HepG2 (cell line): ENCODE measurements around the gene CLIC3. TPM values are rescaled to one million over a fixed set of nuclear protein-coding genes. Genes with fewer than 3 reads are reported as not detected.

Experiments used
- ATAC-seq: fragments of 200-7000 bp; cut with Tn5 transposase; 3 replicates; pipeline ENCODE4 v1.9.1; 2020; ENCODE audit warnings: mild to moderate bottlenecking, moderate library complexity
- BruUV-seq: library from RNA; stranded (reverse); fragments of 400-500 nt; replicated peaks from 2 replicates; lab custom pipeline; 2021; lab: Mats Ljungman, UMichigan
- CTCF ChIA-PET: fragments of 300-600 bp; formaldehyde crosslinking; extraction: SDS; loops from one replicate; lab custom pipeline; 2021; ENCODE audit warnings: low total read pairs, inconsistent platforms, low intra/inter-chr PET ratio; lab: Yijun Ruan, JAX
- POLR2A ChIA-PET: fragments of 350-600 bp; sonication (Branson Sonifier 250); formaldehyde crosslinking; loops from one replicate; lab custom pipeline; 2020; ENCODE audit warnings: antibody characterized with exemption, inconsistent platforms; lab: Yijun Ruan, JAX
- DNase-seq: peaks from one replicate; pipeline ENCODE4 v3.0.0-alpha.2; 2015; ENCODE audit warnings: low spot score
- FAIRE-seq: peaks from 3 replicates; lab custom pipeline; 2011; peaks lifted over from hg19 to GRCh38; lab: Jason Lieb, UNC
- H2AFZ ChIP-seq: one replicate; pipeline ENCODE4 v1.6.1; 2011; ENCODE audit warnings: low read length, inconsistent platforms
- H3K27ac ChIP-seq: fragments of 300-600 bp; 3 replicates; pipeline ENCODE4 v1.8.0; 2011; ENCODE audit warnings: mixed run types, mild to moderate bottlenecking, mixed read lengths, low read length, inconsistent platforms; ENCODE audit not compliant: insufficient read depth; ENCODE audit errors: extremely low read length
- H3K27me3 ChIP-seq, 2 experiments: fragments of 200-600 bp in 1 of 2; 2 replicates in 1 of 2; 3 replicates in 1 of 2; pipeline versions ENCODE4 v1.6.0 to v1.8.0; 2011; ENCODE audit warnings: low read length in 2 of 2, mild to moderate bottlenecking in 2 of 2, moderate library complexity in 2 of 2, inconsistent platforms in 1 of 2; ENCODE audit not compliant: insufficient read depth in 2 of 2, control insufficient read depth in 1 of 2
- H3K36me3 ChIP-seq, 2 experiments: fragments of 200-600 bp in 1 of 2; replicated peaks in 1 of 2; 2 replicates in 1 of 2; 3 replicates in 1 of 2; pipeline versions ENCODE4 v1.5.1 to v1.8.0; 2011; ENCODE audit warnings: low read length in 2 of 2, inconsistent platforms in 1 of 2; ENCODE audit not compliant: insufficient read depth in 2 of 2, control insufficient read depth in 1 of 2
- H3K4me1 ChIP-seq: 2 replicates; pipeline ENCODE4 v1.5.1; 2012; ENCODE audit warnings: low read length, inconsistent platforms; ENCODE audit not compliant: insufficient read depth
- H3K4me2 ChIP-seq: 2 replicates; pipeline ENCODE4 v1.6.0; 2011; ENCODE audit warnings: low read depth, low read length, inconsistent platforms
- H3K4me3 ChIP-seq, 3 experiments: fragments of 200-600 bp in 1 of 3; sonication (generic), shearing (Covaris generic) in 1 of 3; replicated peaks in 1 of 3; 2 replicates each; pipeline ENCODE4 v1.5.1; 2011 to 2016; ENCODE audit warnings: low read length in 3 of 3, inconsistent platforms in 2 of 3, low read depth in 2 of 3, mild to moderate bottlenecking in 2 of 3, control low read depth in 1 of 3, mixed read lengths in 1 of 3; ENCODE audit not compliant: insufficient read depth in 1 of 3
- H3K79me2 ChIP-seq: one replicate; pipeline ENCODE4 v1.6.1; 2011; ENCODE audit warnings: low read length, inconsistent platforms; ENCODE audit not compliant: insufficient read depth
- H3K9ac ChIP-seq: 2 replicates; pipeline ENCODE4 v1.6.0; 2011; ENCODE audit warnings: mild to moderate bottlenecking, low read depth, low read length, inconsistent platforms; ENCODE audit not compliant: insufficient read depth
- H3K9me3 ChIP-seq: 2 replicates; pipeline ENCODE4 v1.5.1; 2012; ENCODE audit warnings: mild to moderate bottlenecking, low read length
- H4K20me1 ChIP-seq: 2 replicates; pipeline ENCODE4 v1.6.0; 2011; ENCODE audit warnings: inconsistent platforms, mild to moderate bottlenecking, low read length, moderate library complexity; ENCODE audit not compliant: insufficient read depth
- BORCS8-MEF2B ChIP-seq: sonication (generic); formaldehyde crosslinking; IDR thresholded peaks from 2 replicates; pipeline ENCODE4 v1.8.0; 2022; ENCODE audit warnings: mild to moderate bottlenecking, missing genetic modification reagents
- BRF2 ChIP-seq: sonication (generic); formaldehyde crosslinking; IDR thresholded peaks from 2 replicates; pipeline ENCODE4 v1.8.1; 2022; ENCODE audit warnings: mild to moderate bottlenecking, missing genetic modification reagents
- CENPT ChIP-seq: sonication (generic); formaldehyde crosslinking; IDR thresholded peaks from 2 replicates; pipeline ENCODE4 v1.8.0; 2022; ENCODE audit warnings: low read depth, mild to moderate bottlenecking, moderate library complexity, missing genetic modification reagents
- DMAP1 ChIP-seq: IDR thresholded peaks from 2 replicates; pipeline ENCODE4 v1.6.1; 2016
- ELF1 ChIP-seq: sonication (generic); formaldehyde crosslinking; IDR thresholded peaks from 2 replicates; pipeline ENCODE4 v1.4.0; 2020; ENCODE audit warnings: missing genetic modification reagents
- KAT7 ChIP-seq: IDR thresholded peaks from 2 replicates; pipeline ENCODE4 v1.6.1; 2018; ENCODE audit warnings: borderline replicate concordance, missing compliant biosample characterization
- PCBP1 ChIP-seq: fragments of 200-400 bp; formaldehyde crosslinking; IDR thresholded peaks from 2 replicates; pipeline ENCODE4 v1.6.1; 2017; ENCODE audit warnings: mild to moderate bottlenecking, low read depth, low read length, borderline replicate concordance
- PHF8 ChIP-seq: sonication (generic); formaldehyde crosslinking; IDR thresholded peaks from 2 replicates; pipeline ENCODE4 v1.5.0; 2020; ENCODE audit warnings: missing genetic modification reagents
- ZFAT ChIP-seq: sonication (generic); formaldehyde crosslinking; conservative IDR thresholded peaks from 2 replicates; pipeline ENCODE4 v1.8.1; 2023; ENCODE audit warnings: missing genetic modification reagents, inconsistent platforms
- WGBS: methylation state at CpG from one replicate; pipeline ENCODE4 v1.1.6; 2017; ENCODE audit warnings: low lambda C conversion rate; 5-methylcytosine and 5-hydroxymethylcytosine counted together
- in situ Hi-C: cut with HindIII; loops from 2 replicates; pipeline ENCODE4 v1.10.0; 2017; ENCODE audit warnings: low pct_unique_long_range_greater_than_20kb; ENCODE audit not compliant: extremely low pct_ligation_motif_present
- intact Hi-C: fragments of 100-400 bp; cut with micrococcal nuclease; formaldehyde crosslinking; loops from one replicate; pipeline ENCODE4 v1.10.0; 2022; ENCODE audit not compliant: unreplicated experiment
- polyA plus RNA-seq, 8 experiments: library from polyadenylated mRNA; depleted of rRNA in 3 of 8; stranded (reverse) in 7 of 8; unstranded in 1 of 8; fragments of >200 nt; fragmentation: Illumina TruSeq in 4 of 8; extraction: Trizol in 4 of 8; gene quantifications; 2 replicates each; pipeline versions ENCODE4 v1.2.1 to v1.2.3, GENCODE V29; 2011 to 2016; ENCODE audit warnings: low read depth in 4 of 8, missing spikeins in 1 of 8, mixed read lengths in 1 of 8; ENCODE audit not compliant: insufficient read depth in 1 of 8
- total RNA-seq, 5 experiments: library from RNA; depleted of rRNA; stranded (reverse); fragments of >200 nt; fragmentation: Illumina TruSeq; extraction: Trizol; gene quantifications; 2 replicates each; pipeline ENCODE4 v1.2.3, GENCODE V29; 2016; ENCODE audit warnings: low read depth in 1 of 5
- TF ChIP-seq, protein P1 (sequence below): sonication (generic); formaldehyde crosslinking; IDR thresholded peaks from 2 replicates; pipeline ENCODE4 v1.4.0; 2020; ENCODE audit warnings: missing genetic modification reagents, low read depth, mild to moderate bottlenecking, borderline replicate concordance
- TF ChIP-seq, protein P2 (sequence below): sonication (generic); formaldehyde crosslinking; IDR thresholded peaks from 2 replicates; pipeline ENCODE4 v1.4.0; 2020; ENCODE audit warnings: mild to moderate bottlenecking, missing genetic modification reagents
- TF ChIP-seq, protein P3 (sequence below): sonication (generic); formaldehyde crosslinking; IDR thresholded peaks from 2 replicates; pipeline ENCODE4 v1.5.1; 2020; ENCODE audit warnings: missing genetic modification reagents, mild to moderate bottlenecking, borderline replicate concordance
- TF ChIP-seq, protein P4 (sequence below): sonication (generic); formaldehyde crosslinking; IDR thresholded peaks from 2 replicates; pipeline ENCODE4 v1.8.0; 2022; ENCODE audit warnings: low read depth, missing genetic modification reagents

Gene CLIC3
- total and polyA plus RNA-seq, 2 of the 13 experiments (the other 11 are each of a cell fraction or from before 2014, with no cell fraction given), result 0.51 to 1.5 TPM

DNA sequence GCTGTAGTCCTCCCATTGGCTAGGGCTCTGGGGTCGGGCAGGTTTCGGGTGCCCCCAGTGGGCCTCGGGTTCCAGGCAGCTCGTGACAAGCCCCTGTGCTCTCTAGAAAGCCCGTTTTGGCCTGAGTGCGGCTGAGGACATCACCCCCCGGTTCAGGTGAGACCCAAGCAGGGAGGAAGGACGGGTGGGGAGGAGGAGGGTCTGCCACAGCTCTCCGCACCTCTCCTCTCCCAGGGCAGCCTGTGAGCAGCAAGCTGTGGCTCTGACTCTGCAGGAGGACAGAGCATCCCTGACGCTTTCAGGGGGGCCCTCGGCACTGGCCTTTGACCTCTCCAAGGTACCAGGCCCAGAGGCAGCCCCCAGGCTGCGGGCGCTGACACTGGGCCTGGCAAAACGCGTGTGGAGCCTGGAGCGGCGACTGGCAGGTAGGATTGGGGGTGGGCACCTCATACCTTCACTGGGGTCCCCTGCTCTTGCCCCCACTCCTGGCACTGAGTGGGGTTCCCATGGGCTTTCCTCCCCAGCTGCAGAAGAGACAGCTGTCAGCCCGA lies 3.5 kb downstream of the CLIC3 start (continued):
- TF ChIP-seq, protein P1, sequence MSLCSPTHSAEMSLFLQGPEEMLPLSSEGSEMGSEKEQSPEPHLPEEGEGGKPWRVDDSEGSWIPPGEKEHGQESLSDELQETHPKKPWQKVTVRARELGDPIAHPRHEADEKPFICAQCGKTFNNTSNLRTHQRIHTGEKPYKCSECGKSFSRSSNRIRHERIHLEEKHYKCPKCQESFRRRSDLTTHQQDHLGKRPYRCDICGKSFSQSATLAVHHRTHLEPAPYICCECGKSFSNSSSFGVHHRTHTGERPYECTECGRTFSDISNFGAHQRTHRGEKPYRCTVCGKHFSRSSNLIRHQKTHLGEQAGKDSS, result 0 out of 2 replicates have a peak, but pooled peaks have one; percentile 14
- TF ChIP-seq PCBP1, result 0 out of 2 replicates have a peak, but pooled peaks have one; percentile 18
- TF ChIP-seq BRF2 (CRISPR knock-in tag), result no peak
- TF ChIP-seq, all 625 proteins: peak for 13

- peaks cover 64% of the 10 kb centered on the region for H3K4me1 ChIP-seq
- WGBS, result 0% methylated on average over 5 of the region's 92 CpGs
- peaks cover 3 to 9% of the 10 kb centered on the region in 2 experiments; a peak in 2 of 5 replicates for H3K27me3 ChIP-seq
- no peaks in the 10 kb centered on the region for H4K20me1 ChIP-seq
- peaks cover 5% of the 10 kb centered on the region for H3K79me2 ChIP-seq
- POLR2A ChIA-PET, result interaction anchor here (0.6 to 2.7 kb wide), 13 partner anchors 10 to 263 kb away, joined by 3 to 22 read pairs (median 4); partner anchors contain the start of gene C8G
- DNase-seq (peak; percentile 70), FAIRE-seq (no peak), ATAC-seq (peak; percentile 72)
- peak within 1 kb of the TSS; percentile 52 for H3K27ac ChIP-seq
- no peaks in the 10 kb centered on the region for H3K36me3 ChIP-seq
- peak within 1 kb of the TSS; percentile 68 for H3K9ac ChIP-seq
- H3K9me3 ChIP-seq, result no peaks in the 10 kb centered on the region
- peak within 1 kb of the TSS; percentile 92 for H3K4me2 ChIP-seq
- intact Hi-C loops, result loop anchor here (2.0 kb wide), 1 partner anchor 45 kb away; no protein-coding TSS in a partner anchor
- H3K4me3 ChIP-seq, result peak within 1 kb of the TSS; percentile 61 to 83 (median 73)
- CTCF ChIA-PET, result no interaction called here
- H2AFZ ChIP-seq, result no peak within 1 kb of the TSS
- no TSS peak for BruUV-seq
- in situ Hi-C loops, result no loop called here
- TF ChIP-seq PHF8 (CRISPR knock-in tag) (peak; percentile 75), CENPT (CRISPR knock-in tag) (0 out of 2 replicates have a peak, but pooled peaks have one; percentile 36), DMAP1 (CRISPR knock-in tag) (peak; percentile 62; the same call in 1 of the 2 replicates), ZFAT (CRISPR knock-in tag) (no peak), ELF1 (CRISPR knock-in tag) (0 out of 2 replicates have a peak, but pooled peaks have one; percentile 15), BORCS8-MEF2B (CRISPR knock-in tag) (peak; percentile 58; the same call in 1 of the 2 replicates), KAT7 (CRISPR knock-in tag) (0 out of 2 replicates have a peak, but pooled peaks have one; percentile 43)
- TF ChIP-seq, protein P2, sequence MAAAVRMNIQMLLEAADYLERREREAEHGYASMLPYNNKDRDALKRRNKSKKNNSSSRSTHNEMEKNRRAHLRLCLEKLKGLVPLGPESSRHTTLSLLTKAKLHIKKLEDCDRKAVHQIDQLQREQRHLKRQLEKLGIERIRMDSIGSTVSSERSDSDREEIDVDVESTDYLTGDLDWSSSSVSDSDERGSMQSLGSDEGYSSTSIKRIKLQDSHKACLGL, result peak; percentile 61; the same call in 1 of the 2 replicates
- TF ChIP-seq, protein P3, sequence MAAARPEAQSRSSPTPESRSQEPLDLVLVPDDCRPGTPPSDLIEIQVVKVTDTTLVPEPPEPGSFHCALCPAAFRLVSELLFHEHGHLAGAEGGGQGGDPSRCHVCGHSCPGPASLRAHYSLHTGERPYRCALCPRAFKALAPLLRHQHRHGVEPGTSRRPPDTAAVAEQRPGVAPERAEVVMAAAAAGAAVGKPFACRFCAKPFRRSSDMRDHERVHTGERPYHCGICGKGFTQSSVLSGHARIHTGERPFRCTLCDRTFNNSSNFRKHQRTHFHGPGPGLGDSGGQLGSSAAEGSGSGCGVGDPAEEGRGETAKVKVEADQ (CRISPR knock-in tag), result 0 out of 2 replicates have a peak, but pooled peaks have one; percentile 63
- TF ChIP-seq, protein P4, sequence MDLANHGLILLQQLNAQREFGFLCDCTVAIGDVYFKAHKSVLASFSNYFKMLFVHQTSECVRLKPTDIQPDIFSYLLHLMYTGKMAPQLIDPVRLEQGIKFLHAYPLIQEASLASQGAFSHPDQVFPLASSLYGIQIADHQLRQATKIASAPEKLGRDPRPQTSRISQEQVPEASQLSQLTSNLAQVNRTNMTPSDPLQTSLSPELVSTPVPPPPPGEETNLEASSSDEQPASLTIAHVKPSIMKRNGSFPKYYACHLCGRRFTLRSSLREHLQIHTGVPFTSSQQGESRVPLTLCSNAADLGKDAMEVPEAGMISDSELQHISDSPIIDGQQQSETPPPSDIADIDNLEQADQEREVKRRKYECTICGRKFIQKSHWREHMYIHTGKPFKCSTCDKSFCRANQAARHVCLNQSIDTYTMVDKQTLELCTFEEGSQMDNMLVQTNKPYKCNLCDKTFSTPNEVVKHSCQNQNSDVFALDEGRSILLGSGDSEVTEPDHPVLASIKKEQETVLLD (CRISPR knock-in tag), result peak; percentile 24; the same call in 1 of the 2 replicates
Observed at GRCh38 chr9:136991993-136992818, 4.2 kb downstream of the CLIC3 start, which contains the start of gene PAXX. Gene PAXX, plus strand, starts transcription at chr9:136992422. Its CDS starts 22 bp downstream, at chr9:136992444.
